CD1c-positive myeloid dendritic cell (primary cell): ENCODE data around the gene ABCC12.
"Not testable (repeated sequence)": the region's sequence is repeated elsewhere in the genome, so short reads cannot be mapped to it uniquely, and the experiment has no call there.

Experiments
- DNase-seq: peaks from one replicate; pipeline ENCODE4 v3.0.0-alpha.2; 2016; ENCODE audit errors: extremely low spot score

The ABCC12 gene

DNA sequence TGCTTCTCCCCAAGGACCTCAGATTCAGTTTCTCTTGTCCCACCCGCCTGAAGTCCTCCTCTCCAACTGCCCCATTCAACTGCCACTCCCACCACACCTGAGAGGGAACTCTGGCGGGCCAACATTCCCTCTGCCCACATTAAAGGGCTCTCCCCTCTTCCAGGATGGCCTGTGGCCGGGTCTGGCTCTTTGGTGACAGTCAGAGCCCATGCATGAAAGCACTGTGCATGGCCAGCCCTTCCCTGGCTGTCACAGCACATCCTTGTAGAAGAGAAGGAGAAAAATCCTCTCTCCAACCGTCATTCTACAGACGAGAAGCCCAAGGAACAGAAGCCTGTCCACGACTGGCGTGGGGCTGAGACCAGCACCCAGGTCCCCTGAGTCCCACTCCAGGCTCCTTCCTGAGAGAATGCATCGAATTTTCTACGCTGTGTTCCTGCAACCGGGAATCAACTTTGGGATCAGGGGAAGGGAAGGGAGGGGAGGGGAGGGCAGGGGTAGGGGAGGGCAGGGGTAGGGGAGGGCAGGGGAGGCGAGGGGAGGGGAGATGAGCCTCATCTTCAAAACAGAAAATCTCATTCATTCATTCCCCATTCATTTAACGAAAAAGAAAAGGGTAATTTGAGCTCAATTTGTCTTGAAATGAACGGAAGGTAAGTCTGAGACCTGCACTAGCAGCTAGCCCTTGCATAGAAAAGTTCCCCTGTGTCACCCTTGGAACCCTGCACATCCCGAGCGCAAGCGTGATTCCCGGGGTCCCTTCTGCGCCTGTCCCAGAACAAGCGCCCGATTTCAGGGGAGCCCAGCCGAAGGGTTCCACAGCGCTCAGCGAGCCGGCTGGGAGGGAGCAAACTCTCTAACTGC is at the start of gene ABCC12:
TSS of gene ABCC12 (minus strand) at position 68 of the 864 bp plus-strand sequence. CDS start 9,569 bp downstream, outside the sequence.
- DNase-seq, result no peak

DNA sequence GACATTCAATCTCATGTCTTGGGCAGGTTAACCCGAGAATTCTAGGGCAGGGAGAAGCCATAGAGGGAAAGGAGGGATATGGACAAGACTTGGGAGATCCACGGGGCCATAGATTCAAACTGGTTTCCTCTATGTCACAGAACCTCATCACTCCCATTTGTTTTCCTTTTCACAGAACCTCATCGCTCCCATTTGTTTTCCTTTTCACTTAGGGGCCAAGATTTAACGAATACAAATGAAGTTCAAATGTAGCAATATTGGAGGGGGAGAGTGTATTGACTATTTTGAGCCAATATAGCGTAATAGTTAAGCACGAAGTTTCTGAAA is 49.0 kb upstream of the ABCC12 start:
- DNase-seq, result no peak

DNA sequence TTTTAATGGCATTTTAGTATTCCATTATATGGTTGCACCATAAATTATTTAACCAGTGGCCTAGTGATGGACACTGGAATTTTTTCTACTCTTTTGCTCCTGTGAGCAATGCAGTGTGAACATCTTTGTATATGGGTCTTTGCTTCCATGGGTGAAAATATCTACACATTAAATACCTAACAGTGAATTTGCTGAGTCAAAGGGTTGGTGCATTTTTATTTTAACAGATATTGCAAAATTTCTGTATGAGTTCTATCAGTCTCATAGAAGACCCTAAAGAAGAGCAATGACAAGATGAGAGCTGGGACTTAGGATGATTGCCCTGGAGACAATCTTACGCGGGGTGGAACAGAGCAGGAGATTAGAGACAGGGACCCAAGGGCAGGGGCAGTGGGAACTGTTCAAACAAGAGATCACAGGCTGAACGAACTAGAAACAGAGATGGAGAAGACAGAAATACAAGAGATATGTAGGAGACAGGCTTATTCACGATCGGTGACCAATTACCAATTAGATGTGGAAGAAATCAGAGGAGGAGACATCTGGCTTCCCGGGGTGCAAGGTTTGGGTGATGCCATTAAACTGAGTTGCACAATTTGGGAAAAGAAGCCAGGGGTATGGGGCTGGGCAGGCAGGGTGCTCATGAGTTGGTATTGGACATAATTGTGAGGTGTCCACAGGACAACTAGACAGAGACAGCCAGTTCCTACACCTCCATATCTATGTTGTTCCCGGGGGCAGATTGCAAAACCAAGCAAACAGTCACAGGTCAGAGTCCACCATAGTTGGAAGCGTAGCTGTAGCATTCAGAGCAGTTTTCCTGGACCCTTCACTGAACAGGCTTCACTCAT is 48.4 kb upstream of the ABCC12 start:
- DNase-seq, result no peak

- DNase-seq, result peak; percentile 58
These were observed 45.9 kb upstream of the ABCC12 start for GRCh38 chr16:48201515-48202201.

GRCh38 chr16:48197294-48197693 is 41.5 kb upstream of the ABCC12 start:
- DNase-seq, result no peak

- no peak for DNase-seq
These were observed 39.2 kb upstream of the ABCC12 start for GRCh38 chr16:48194828-48195556.

DNA sequence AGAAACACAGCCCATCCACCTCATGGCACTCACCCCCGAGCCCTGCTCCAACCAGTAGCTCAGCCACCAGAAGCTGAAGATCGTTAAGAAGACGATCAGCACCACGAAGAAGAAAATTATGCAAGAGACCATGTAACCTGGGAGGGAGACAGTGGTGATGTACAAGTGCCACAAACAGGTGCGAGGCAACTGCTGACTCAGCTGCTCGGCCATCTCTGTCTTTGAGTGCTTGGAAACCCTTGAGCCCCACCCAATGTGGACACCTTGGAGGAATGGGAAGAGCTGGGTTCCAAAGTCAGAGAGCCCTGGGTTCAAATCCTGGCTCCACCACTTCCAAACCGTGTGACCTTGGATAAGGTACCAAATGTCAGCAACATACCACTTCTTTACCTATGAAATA is 38.1 kb upstream of the ABCC12 start:
- no peak for DNase-seq

DNA sequence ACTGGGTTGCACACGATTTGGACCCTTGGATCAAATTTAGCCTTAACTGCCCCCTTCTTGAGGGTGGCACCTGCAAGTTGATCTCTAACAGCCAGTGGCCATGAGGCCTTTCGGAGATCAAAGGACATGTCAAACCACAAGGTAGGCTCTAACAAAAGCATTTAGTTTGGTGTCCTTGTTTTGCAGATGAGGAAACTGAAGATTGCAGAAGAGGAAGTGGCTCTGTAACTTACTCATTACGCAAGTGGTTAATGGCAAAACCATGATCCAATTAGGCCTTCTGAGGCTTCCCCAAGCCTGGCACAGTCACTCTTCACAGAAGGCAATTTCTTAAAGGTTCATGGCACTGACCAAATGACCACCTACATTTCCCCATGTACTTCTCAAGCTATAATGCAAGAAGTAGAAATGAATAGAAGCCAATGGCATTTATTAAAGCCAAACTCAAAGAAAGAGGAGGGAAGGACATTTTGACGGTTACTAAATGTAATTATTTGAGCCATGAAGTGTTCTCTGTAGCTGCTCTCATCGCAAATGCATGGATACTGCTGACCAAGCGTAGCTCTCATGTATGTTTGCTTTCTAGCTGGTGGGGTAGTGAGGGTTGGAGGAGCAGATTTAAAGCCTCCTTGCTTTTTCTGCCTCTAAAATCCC is 32.8 kb upstream of the ABCC12 start:
- peak; percentile 91 for DNase-seq

- no peak for DNase-seq
These were observed 32.0 kb upstream of the ABCC12 start for GRCh38 chr16:48187779-48188178.

- DNase-seq, result no peak
These were observed 28.9 kb upstream of the ABCC12 start for GRCh38 chr16:48184681-48185080.

DNA sequence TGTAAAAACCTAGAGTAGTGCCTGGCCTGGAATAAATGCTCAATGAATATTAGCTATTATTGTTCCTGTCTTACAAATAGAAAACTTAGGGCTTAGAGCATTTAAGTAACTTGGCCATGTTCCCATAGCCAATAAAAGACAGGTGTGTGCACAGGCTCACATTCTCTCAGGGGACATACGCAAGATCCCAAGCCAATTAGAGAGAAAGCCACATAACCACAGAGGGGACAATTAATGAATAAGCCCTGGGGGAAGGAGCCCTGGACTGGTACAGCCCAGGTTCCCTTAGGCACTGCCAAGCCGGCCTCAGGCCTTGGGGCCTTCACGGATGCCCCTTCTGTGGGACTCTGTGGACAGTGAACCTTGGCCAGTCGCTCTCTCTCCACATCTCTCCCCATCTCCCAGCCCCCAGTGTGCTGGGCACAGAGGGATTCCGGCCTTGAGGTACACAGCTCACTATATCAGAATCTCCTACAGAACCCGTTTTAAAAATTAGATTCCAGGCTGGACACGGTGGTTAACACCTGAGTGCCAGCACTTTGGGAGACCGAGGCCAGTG is 27.3 kb upstream of the ABCC12 start:
- no peak for DNase-seq

- DNase-seq, result not testable (repeated sequence)
These were observed 26.1 kb upstream of the ABCC12 start for GRCh38 chr16:48181746-48182520.

DNA sequence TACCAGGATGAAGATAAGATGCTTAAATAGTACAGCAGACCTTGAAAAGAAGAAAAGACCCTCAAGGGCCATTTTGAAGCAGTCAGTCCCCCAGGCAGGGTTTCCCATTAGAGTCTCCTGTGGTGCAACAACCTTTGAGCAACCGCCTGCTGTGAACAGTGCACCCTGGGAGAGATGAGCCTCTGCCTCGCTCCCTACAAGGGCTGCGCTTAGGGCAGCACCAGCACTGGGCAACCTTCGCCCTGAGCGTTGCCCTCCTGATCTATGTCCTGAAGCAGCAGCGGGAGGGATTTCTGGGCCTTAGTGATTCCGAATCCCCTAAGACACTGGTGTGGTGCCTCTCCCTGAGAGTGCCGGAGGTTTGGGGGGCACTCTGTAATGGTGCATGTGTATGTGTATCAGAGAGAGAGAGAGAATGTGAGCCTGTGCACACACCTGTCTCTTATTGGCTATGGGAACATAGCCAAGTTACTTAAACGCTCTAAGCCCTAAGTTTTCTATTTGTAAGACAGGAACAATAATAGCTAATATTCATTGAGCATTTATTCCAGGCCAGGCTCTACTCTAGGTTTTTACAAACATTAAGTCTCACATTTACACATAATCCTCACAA is 25.2 kb upstream of the ABCC12 start:
- DNase-seq, result no peak

GRCh38 chr16:48176635-48177408 is 21.0 kb upstream of the ABCC12 start:
- DNase-seq, result no peak

- no peak for DNase-seq
These were observed 18.1 kb upstream of the ABCC12 start for GRCh38 chr16:48173889-48174288.

- DNase-seq, result no peak
These were observed 16.9 kb upstream of the ABCC12 start for GRCh38 chr16:48172682-48173081.

DNA sequence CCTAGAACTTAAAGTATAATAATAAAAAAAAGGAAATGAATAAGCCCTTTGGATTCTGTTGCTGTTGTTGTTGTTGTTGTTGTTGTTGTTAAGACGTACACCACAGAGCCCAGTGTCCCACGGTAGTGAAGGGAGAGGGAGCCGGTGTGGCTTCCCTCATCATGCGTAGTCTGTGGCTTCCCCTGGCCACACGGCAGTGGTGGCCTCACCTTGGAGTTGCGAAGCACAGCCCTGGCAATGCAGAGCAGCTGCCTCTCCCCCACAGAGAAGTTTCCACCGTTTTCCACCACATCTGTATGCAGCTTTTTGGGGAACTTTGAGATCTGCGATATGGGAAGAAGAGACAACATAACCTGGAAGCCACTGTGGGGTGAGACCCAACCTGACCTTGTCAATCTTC is 14.1 kb upstream of the ABCC12 start:
- no peak for DNase-seq

DNA sequence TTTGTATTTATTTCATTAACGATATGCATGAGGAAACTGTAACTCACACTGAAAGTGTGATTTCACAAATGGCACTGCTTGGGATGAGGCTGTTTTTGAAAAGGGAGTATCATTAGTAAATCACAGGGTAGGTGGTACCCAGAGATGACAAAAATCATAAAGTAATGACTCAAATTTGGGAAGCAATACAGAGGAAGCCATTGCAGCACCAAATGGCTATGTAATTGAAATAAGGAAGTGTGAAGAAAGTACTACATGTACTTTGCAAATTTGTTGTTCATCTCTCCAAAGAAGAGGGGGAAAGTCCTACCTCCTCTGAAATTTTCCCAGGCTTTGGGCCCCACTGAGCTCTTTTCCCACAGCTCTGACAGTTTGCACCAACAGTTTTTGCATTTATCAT is 12.3 kb upstream of the ABCC12 start:
- peak; percentile 40 for DNase-seq

DNA sequence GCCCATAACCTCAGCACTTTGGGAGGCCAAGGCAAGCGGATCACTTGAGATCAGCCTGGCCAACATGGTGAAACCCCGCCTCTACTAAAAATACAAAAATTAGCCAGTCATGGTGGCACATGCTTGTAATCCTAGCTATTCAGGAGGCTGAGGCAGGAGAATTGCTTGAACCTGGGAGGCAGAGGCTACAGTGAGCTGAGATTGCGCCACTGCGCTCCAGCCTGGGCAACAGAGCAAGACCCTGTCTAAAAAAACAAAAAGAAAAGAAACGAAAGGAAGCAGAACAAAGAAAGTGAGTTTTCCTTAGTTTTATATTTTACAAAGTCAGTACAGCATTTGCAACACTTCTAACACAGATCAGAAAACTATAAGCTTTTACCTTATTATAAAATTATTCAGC is 10.8 kb upstream of the ABCC12 start:
- DNase-seq, result not testable (repeated sequence)
